Stimulated activated CD8-positive, alpha-beta memory T cell treated with anti-CD3 and anti-CD28 coated beads, Interleukin-12 subunit alpha, Interleukin-12 subunit beta, amount 100 ng/mL, for 24 hours (primary cell): ENCODE data around the gene GLIS1.
"Not testable (repeated sequence)": the region's sequence is repeated elsewhere in the genome, so short reads cannot be mapped to it uniquely, and the experiment has no call there.

Source experiments
- DNase-seq: peaks from one replicate; pipeline ENCODE4 v3.0.0-alpha.2; 2020; ENCODE audit errors: extremely low read depth

Gene GLIS1

DNA sequence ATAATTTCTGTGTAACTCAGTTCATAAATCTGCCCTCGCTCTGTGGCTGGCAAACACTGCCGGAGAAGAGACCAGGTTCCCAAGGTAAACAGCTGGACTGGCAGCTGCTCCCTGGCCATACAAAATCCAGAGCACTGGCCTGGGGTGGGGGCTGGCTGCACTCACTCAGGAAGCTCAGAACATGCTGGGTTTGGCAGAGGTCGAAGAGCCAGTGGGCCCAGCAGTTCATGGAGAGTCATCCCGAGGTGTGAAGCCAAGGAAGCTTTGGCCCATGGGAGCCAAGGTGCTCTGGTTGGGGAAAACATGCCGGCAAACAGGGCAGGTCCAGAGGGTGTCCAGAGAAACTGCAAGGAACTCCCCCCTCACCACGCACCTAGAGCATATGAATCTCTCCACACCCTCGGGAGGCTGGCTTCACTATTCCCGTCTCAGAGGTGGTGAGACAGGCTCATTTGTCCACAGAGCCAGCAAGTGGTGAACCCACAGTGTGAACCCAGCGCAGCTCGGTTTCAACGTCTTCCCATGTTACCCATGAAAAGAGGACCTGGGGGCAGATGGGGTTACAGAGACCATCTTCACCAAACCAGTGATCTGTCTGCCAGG, 177.4 kb downstream of the GLIS1 start:
- DNase-seq: no peak

DNA sequence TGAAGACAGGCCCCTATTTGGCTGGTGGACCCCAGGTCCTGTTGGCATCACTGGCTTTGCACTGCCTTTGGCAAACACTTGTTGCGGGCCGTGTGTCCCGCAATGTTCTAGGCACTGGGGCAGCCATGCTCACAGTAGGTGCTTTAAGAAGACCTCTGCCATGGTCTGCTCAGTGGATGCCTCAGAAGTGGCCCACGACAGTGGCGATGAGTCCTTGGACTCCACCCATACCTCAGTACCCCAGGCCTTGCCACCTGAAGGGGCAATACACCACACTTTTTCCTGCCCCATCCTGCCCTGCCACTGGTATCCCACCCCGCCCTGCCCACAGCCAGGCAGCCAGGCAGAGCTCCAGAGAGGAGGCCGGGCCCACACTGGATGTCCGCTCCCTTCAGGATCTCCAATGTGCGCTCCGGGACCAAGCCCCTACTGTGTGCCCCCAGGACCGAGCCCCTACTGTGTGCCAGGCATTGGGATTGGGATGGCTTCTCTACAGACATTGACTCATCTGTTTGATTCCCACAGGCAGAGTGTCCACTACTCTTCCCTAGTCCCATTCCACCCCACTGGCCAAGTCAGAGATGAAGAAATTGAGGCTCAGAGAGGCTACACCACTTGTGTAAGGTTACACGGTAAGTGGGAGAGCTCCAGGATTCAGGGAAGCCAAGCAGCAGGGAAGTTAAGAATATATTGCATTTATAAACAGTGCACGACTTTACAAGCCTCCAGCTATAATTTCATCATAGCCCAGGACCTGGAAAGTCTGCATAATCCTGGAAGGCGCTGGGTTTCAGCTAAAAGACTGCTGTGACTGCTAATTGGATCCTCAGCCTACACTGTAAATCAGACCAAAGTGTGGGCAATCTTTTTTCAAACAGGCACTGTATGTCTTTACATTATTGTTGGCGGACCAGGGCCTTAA, 178.1 kb downstream of the GLIS1 start:
- DNase-seq: no peak

DNA sequence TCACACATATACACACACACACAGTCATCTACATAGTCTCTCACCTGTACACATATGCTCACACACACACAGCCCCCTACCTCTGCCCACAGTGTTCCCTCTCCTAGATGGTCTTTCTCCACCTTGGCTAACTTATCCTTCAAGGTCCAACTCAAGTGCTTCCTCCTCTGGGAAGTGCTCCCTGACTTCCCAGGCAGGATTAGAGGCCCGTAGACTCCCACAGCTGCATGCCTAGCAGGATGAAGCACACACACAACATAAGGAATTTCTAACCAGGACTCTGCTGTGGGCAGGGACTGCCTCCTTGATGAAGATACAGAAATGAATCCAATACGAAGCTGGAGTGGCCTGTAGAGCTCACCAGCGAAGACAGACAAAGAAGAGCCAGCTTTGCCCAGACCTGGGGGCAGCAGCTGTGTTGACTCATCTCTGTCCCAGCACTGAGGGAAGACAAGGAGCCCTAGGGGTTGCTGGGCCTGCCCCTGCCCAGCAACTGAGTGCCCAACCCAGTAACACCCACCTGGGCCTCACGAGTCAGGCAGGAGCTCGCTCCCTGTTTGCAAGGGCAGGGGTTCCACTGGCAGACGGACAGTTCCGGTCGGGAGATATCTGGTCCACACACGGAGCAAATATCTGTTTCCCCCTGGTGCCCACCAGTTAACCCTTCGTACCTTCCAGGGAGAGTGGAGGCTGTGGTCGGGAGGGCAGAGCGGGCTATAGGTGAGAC, 178.9 kb downstream of the GLIS1 start:
- no peak for DNase-seq

DNA sequence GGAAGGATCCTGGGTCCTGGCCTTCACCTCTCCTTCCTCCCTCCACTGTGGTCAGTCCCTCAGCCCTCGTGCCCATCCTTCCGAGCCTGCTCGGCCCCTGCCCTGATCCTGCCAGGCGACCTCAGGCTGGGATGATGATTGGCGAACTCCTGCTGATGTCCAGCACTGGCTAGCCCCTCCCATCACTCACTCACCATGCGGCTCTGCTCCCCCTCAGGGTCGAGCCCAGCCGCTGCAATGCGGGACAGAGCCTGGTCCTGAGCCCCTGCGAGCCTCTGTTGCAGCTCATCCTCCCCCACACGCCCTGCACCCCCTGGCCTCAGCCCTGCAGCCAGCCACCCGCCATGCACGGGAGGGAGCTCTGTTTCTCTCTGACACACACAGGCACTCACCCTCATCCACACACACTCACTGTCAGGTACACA, 179.6 kb downstream of the GLIS1 start:
- no peak for DNase-seq

DNA sequence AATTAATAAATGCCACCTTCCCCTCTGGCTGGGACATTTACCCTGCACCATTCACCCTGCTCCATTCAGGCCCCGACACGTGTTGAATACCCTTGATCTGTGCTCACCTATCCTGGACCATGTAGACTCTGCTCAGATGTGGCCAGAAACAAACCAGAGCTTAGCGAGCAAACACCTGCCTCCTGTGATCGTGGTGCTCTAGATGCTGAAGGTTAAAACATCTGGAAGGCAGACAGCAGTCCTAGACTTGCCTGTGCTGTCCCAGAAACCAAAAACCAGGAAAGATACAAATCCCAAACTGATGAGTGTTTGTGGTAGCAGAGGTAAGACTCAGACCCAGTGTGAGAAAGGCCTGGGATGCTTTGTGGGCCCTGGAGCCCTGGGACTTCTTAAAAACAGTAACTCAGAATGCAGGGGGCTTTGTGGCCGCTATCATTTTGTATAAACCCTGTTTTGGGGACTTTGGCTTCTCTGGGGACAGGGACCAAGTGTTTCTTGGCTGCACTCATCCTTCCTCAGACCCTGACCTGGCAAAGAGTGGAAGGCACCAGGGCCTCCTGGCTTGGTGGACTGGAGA, 180.1 kb downstream of the GLIS1 start:
- DNase-seq: no peak

DNA sequence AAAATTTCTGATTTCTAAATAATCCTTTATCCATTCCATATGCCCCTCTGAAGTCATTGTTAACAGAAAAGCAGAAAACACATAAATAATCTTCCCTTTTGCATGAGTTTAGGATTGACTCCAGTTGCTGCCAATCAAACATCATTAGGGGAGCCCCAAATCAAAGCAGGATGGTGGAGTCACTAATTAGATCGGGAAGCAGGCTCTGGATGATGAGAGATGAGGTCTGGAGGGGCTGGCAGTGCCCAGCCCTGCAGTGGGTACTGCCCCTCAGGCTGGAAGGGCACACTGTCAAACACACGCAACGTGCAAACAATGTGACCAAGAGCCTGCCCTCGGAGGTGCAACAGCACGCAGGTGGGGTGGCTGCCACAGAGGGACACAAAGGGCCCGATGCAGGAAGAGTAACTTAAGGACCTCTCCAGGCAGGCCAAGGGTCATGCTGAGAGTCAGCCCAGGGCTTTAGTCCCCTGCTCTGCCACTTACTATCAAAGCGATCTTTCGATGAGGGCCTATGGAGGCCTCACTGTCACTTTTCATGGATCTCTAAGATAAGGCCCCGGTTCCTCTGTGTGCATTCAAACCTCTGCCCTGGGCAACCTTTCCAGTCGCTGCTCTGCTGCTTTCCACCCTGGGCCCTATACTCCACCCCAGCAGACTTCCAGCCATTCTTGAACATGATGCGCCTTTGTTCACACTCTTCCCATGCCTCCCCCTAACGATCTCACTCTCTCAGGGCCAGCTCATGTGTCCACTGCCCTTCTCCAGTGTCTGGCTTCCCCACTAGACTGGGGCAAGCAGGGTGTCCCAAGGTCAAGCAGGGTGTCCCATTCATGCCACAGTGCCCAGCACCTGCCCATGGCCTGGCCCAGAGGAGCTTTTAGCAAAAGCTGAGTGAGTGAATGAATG, 180.9 kb downstream of the GLIS1 start:
- DNase-seq: no peak

DNA sequence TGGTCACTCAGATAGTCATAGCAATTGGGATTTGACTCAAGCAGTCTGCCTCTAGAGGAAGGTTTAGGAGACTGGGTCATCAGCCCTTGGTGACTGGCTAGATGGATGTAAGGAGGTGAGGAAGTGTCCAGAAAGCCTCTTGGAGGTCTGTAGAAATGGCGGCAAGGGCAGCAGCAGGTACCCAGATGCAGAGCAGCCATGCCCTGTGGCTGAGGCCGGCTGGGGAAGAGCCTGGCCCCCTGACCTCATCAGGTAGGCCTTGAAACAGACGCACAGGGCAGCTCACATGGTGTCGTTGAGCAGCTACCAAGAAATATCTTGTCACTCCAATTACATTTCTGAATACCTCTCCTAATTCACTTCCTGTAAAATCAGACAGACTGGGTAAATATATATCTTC, 181.6 kb downstream of the GLIS1 start:
- DNase-seq: no peak

DNA sequence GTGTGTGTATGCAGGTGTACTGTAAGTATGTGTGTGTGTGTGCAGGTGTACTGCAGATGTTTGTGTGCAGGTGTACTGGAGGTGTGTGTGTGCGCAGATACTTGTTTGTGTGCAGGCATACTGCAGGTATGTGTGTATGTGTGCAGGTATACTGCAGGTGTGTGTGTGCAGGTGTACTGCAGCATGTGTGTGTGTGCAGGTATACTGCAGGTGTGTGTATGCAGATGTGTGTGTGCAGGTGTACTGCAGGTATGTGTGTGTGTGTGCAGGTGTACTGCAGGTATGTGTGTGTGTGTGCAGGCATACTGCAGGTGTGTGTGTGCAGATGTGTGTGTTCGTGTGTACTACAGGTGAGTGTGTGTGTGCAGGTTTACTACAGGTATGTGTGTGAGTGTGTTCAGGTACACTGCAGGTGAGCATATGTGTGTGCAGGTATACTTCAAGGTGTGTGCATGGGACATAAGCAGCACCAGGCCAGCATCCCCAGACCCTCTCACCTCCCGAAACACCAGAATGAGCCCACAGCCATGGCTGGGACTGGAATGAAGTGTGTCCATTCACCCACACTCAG, 182.2 kb downstream of the GLIS1 start:
- DNase-seq: no peak

DNA sequence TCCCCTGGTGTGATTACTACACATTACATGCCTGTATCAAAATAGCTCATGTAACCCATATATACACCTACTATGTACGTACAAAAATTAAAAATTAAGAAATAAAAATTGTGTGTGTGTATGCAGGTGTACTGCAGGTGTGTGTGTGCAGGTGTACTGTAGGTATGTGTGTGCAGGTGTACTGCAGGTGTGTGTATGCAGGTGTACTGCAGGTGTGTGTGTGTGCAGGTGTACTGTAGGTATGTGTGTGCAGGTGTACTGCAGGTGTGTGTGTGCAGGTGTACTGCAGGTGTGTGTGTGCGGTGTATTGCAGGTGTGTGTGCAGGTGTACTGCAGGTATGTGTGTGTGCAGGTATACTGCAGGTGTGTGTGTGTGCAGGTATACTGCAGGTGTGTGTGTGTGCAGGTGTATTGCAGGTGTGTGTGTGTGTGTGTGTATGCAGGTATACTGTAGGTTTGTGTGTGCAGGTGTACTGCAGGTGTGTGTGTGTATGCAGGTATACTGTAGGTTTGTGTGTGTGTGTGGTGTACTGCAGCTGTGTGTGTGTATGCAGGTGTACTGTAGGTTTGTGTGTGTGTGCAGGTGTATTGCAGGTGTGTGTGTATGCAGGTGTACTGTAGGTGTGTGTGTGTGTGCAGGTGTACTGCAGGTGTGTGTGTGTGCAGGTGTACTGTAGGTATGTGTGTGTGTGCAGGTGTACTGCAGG, 183.2 kb downstream of the GLIS1 start:
- DNase-seq: not testable (repeated sequence)

DNA sequence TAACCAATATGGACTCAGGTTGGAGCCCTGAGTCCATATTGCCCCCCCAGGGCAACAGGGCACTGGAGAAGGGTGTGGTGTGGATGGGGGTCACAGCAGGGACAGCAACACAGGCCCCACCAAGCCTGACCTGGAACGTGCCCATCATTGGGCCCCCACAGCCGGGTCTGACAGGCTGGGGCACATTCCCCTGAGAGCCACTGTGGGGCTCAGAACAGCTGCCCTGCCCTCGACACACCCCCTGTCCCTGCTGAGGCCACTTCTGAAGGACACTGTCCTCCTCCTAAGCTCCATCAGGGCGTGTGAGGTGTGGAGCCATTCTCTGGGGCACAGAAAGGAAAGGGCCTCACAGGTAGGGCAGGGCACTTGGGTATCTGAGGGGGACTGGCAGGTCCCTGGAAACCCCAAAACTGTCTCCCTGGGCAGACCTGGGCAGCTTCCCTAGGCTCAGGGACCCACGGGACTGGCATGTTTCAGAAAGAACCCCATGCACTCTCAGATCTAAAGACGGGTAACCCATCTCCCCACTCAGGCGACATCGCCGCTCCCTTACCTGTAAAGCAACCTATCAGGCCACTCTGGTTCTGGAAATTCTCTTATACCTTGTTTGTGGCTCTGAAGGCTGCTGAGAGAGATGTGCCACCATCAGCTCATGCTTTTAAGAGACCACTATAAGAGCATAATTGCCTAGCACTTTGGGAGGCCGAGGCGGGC, 184.2 kb downstream of the GLIS1 start:
- DNase-seq: no peak

DNA sequence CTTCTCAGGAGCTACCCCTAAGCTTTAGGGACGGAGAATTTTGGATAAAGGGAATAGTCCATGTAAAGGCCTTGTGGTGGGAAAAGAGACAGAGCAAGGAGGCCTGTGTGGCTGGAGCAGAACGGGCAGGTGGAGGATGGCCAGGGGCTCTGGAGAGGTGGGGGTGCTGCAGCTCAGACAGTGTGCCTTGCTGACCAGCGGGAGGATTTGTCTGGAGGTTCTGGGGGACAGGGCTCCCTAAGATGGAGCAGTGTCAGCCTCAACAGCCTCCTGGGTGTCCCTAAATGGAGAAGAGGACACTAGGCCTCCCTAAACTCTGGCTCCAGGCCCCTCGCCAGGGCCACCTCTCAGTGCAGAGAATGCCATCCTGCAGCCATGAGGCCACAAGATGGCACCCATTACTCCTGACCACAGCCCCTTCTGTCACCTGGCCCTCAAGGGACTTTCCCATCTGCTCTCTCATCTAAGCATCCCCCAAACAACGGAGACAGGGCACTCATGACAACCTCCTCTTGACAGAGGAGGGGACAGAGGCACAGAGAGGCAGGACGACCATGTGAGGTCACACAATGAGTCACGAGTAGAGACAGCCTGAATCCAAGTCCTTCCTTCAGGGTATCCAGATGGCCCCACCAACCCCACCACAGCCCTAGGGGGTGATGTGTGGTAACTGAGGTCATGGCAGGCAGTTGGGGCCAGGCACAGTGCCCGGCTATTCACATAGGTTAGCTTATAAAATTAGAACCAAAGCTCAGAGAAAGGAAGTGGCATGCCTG, 185.0 kb downstream of the GLIS1 start:
- no peak for DNase-seq

DNA sequence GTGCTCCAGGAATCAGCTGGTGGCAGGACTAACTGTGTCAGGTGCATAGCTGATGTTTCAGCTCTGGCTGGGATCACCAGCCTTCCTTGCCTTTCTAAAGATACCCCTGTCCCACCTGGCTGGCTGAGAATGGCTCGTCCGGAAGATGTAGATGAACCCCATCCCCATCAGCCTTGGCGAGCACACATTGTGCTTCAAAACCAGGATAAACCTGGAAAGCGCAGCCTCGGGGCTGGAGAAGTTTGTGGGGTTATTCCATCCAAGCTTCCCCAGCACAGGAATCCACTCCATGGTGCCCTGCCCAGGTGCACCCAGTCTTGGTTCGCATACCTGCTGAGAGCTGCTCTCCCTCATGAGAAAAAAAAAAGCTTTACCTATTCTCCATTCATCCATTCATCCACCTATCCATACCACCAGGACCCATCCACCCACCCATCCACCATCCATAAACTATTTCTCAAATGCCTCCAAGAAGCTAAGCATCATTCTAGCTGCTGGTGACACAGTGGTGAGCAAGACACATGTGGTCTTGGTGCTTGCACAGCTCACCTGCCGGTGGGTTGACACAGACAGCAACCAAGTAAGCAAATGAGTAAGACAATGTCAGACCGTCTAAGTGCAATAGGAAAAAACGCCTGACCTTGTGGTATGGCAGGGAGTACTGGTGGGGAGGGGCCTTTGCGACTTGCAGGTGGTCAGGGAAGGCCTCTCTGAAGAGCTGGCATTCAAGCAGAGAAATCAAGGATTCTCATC, 185.8 kb downstream of the GLIS1 start:
- DNase-seq: no peak

DNA sequence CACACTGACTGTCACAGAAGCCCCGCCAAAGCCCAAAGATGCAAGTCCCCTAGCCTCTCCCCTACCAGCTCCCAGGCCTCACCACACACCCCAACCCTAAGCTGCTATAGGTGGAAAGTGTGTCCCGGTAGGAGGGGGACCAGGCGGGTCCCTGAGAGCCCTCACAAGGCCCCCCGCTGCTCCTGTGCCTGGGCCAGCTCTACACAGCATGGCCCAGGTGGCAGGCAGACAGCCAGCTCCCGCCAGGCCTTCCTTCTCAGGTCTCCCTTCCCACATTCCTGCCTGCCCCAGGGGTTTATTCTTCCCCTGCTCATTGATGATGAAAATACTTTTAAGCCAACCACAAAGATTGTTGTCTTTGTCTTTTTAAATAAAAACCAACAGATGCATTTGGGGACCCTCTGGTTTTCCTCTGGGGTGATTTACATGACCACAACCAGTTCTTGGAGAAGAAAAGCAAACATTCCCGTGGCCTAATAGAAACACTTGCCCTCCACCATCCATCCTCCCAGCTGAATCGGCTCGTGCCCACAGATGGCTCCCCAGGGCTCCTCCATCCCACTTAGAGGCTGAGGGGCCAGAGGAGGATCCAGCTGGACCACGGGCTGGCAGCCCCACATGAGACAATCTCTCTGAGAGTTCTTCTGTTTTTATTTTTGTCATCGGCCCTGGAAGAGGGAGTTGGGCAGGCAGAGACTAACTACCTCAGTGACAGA, 186.7 kb downstream of the GLIS1 start:
- no peak for DNase-seq

DNA sequence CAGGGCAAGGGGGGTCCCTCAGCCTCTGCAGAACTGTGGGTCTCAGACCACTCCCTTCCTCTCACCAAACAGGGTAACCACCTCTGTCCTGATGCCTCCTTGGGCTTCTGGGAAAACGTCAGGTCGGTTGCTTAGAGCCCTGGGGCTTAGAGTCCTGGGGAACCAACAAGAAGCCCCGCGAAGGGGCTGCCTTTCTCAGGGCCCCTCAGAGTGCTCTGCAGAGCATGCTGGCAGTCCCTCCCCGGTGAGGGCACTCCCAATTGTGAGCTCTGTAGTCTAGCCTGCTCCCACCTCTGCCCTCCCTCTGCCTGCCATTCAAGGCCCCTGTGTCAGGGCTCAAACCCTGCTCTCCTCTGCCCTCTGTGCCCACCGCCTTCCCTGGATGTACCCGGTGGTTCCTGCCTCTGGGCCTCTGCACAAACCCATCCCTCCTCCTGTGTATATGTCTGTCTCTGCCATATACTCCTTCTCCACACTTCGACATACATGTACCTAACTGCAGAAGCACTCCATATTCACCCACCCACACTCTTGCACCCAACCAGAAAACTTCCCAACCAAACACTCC, 187.5 kb downstream of the GLIS1 start:
- DNase-seq: no peak

DNA sequence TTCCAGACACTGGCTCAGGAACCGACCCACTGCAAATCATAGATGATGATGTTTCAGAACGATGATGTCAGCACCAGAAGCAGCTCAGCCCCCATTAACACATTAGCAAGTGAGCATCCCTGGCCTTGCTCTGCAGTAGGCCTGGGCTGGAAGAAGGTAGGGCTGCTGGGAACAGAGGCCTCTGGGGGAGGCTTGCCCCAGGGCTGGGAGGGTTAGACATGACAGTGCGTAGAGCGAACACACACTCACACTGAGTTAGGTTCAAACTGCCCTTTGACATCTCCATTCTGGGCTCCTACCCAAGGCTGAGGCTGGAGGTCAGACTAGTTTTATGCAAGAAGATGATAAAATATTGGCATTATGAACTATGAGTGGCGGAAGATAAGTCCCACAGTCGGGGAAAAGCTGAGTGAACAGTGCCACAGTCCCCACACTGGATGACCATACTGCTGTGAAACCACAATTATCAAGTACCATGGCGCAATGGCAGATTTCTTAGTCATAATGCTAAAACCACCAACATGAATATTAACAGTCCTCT, 188.7 kb downstream of the GLIS1 start:
- no peak for DNase-seq

DNA sequence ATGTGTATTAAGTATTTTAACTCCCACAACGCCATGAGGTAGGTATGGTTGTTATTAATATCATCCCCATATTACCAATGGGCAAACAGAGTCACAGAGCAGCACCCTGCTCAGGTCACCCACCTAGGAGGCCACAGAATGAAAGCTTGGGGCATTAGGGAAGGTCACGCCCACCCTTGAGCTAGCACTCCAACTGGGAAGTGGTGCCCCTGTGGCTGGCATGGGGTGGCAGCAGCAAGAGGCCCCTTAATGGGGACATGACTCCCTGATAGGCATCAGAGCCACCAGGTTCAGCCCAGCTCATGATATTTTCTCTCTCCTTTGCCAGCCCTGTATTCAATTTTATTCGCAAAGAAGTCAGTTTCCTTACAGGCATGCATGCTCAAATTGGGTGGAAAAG, 189.2 kb downstream of the GLIS1 start:
- no peak for DNase-seq

DNA sequence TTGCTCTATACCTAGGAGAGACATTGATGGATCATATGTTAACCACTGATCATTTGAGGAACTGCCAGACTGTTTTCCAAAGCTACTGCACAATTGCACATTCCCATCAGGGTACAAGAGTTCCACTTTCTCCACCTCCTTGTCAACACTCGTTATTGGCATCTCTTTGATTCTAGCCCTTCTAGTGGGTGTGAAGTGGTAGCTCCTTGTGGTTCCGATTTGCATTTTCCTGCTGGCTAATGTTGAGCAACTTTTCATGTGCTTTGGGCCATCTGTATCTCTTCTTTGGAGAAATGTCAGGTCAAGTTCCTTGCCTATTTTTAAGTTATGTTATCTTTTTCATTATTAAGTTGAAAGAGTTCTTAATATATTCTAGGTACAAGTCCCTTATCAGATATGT, 189.7 kb downstream of the GLIS1 start:
- DNase-seq: no peak
